Thymus (tissue), 11 donors: ENCODE data around the gene BCAR3. TPM values are rescaled to one million over a fixed set of nuclear protein-coding genes. Genes with fewer than 3 reads are reported as not detected.
"Not testable (repeated sequence)": the region's sequence is repeated elsewhere in the genome, so short reads cannot be mapped to it uniquely, and the experiment has no call there.

Experiments
- DNase-seq, 9 donors: peaks; one replicate each; pipeline ENCODE4 v3.0.0-alpha.2; 2013; ENCODE audit warnings: low spot score in 9 of 9, low read depth in 6 of 9, missing footprints in 1 of 9
- H3K27ac ChIP-seq, 2 donors: one replicate each; pipeline ENCODE4 v1.5.1; 2013; ENCODE audit warnings: control low read depth in 1 of 2, low read depth in 1 of 2, low read length in 1 of 2, mild to moderate bottlenecking in 1 of 2, moderate library complexity in 1 of 2
- H3K27me3 ChIP-seq, 2 donors: one replicate each; pipeline ENCODE4 v1.5.1; 2013; ENCODE audit warnings: low read length in 1 of 2; ENCODE audit not compliant: control insufficient read depth in 2 of 2, insufficient read depth in 1 of 2
- H3K36me3 ChIP-seq, 2 donors: one replicate each; pipeline ENCODE4 v1.5.1; 2013; ENCODE audit warnings: low read length in 1 of 2, mild to moderate bottlenecking in 1 of 2, moderate library complexity in 1 of 2; ENCODE audit not compliant: control insufficient read depth in 2 of 2, insufficient read depth in 2 of 2
- H3K4me1 ChIP-seq, 2 donors: one replicate each; pipeline ENCODE4 v1.5.1; 2013; ENCODE audit warnings: low read length in 2 of 2; ENCODE audit not compliant: control insufficient read depth in 2 of 2, insufficient read depth in 2 of 2
- H3K4me3 ChIP-seq, 2 donors: one replicate each; pipeline ENCODE4 v1.5.1; 2013; ENCODE audit warnings: low read length in 2 of 2, control low read depth in 1 of 2, mild to moderate bottlenecking in 1 of 2
- H3K9me3 ChIP-seq, 2 donors: one replicate each; pipeline ENCODE4 v1.5.1; 2013; ENCODE audit warnings: low read length in 1 of 2, mild to moderate bottlenecking in 1 of 2; ENCODE audit not compliant: control insufficient read depth in 2 of 2, insufficient read depth in 1 of 2
- WGBS: extraction: QIAGEN DNeasy Blood & Tissue Kit; methylation state at CpG from one replicate; pipeline ENCODE4 v1.1.7; 2013; 5-methylcytosine and 5-hydroxymethylcytosine counted together
- polyA plus RNA-seq: library from polyadenylated mRNA; stranded (reverse); fragments of 200-250 nt; gene quantifications from one replicate; pipeline ENCODE4 v1.2.3, GENCODE V29; 2013
- total RNA-seq: library from RNA; stranded (reverse); fragments of 120-200 nt; gene quantifications from one replicate; pipeline ENCODE4 v1.2.4, GENCODE V29; 2013
- donor health status: healthy.

BCAR3 gene
- total and polyA plus RNA-seq, 2 donors, result 7.9 to 10.5 TPM

GRCh38 chr1:93596329-93597089 is 85.1 kb downstream of the BCAR3 start:
- no peak for DNase-seq
- Histone ChIP-seq H3K27ac (no peak overlapping the region), H3K4me1 (peaks cover 0 to 28% of the 10 kb centered on the region in 2 donors)

GRCh38 chr1:93595743-93596142 is 85.9 kb downstream of the BCAR3 start:
- Histone ChIP-seq H3K4me1 (peaks cover 0 to 32% of the 10 kb centered on the region in 2 donors), H3K36me3 (no peaks in the 10 kb centered on the region), H3K27me3 (no peaks in the 10 kb centered on the region), H3K4me3 (no peak overlapping the region), H3K9me3 (no peaks in the 10 kb centered on the region), H3K27ac (no peak overlapping the region)
- 96% methylated on average over 4 of the region's 4 CpGs for WGBS
- DNase-seq, result no peak

More at GRCh38 chr1:93596329-93597089, 85.1 kb downstream of the BCAR3 start:
- 95% methylated on average over 4 of the region's 4 CpGs for WGBS
- Histone ChIP-seq H3K9me3 (no peaks in the 10 kb centered on the region), H3K4me3 (no peak overlapping the region), H3K36me3 (no peaks in the 10 kb centered on the region), H3K27me3 (no peaks in the 10 kb centered on the region)

GRCh38 chr1:93595266-93595665 is 86.4 kb downstream of the BCAR3 start:
- no peak for DNase-seq
- Histone ChIP-seq H3K4me1 (peaks cover 0 to 32% of the 10 kb centered on the region in 2 donors), H3K4me3 (no peak overlapping the region), H3K9me3 (no peaks in the 10 kb centered on the region), H3K27me3 (no peaks in the 10 kb centered on the region), H3K27ac (no peak overlapping the region), H3K36me3 (no peaks in the 10 kb centered on the region)
- WGBS, result 94% methylated on average over 2 of the region's 2 CpGs

GRCh38 chr1:93594603-93594880 is 87.1 kb downstream of the BCAR3 start:
- H3K9me3 ChIP-seq, result no peaks in the 10 kb centered on the region
- H3K4me1 ChIP-seq, result peaks cover 0 to 29% of the 10 kb centered on the region in 2 donors
- H3K27me3 ChIP-seq, result no peaks in the 10 kb centered on the region
- H3K27ac ChIP-seq, result peak overlapping the region in 1 of 2 donors; percentile 24
- H3K4me3 ChIP-seq, result no peak overlapping the region
- H3K36me3 ChIP-seq, result no peaks in the 10 kb centered on the region
- no peak for DNase-seq
- 91% methylated on average over 1 of the region's 1 CpG for WGBS

GRCh38 chr1:93593854-93594602 is 87.6 kb downstream of the BCAR3 start:
- peaks cover 0 to 26% of the 10 kb centered on the region in 2 donors for H3K4me1 ChIP-seq
- peaks cover 0 to under 1% of the 10 kb centered on the region in 2 donors for H3K36me3 ChIP-seq
- WGBS, result 95% methylated on average over 13 of the region's 13 CpGs
- H3K9me3 ChIP-seq, result no peaks in the 10 kb centered on the region
- no peak for DNase-seq
- no peak overlapping the region for H3K4me3 ChIP-seq
- peak overlapping the region in 1 of 2 donors; percentile 24 for H3K27ac ChIP-seq
- no peaks in the 10 kb centered on the region for H3K27me3 ChIP-seq

GRCh38 chr1:93592551-93592949 is 89.1 kb downstream of the BCAR3 start:
- no peak overlapping the region for H3K4me3 ChIP-seq
- H3K27ac ChIP-seq, result peak overlapping the region in 1 of 2 donors; percentile 58
- 94% methylated on average over 6 of the region's 6 CpGs for WGBS
- H3K36me3 ChIP-seq, result peaks cover 0 to 3% of the 10 kb centered on the region in 2 donors
- no peaks in the 10 kb centered on the region for H3K9me3 ChIP-seq
- no peak for DNase-seq
- H3K27me3 ChIP-seq, result no peaks in the 10 kb centered on the region
- H3K4me1 ChIP-seq, result peaks cover 0 to 17% of the 10 kb centered on the region in 2 donors

- Histone ChIP-seq H3K4me1 (peaks cover 0 to 17% of the 10 kb centered on the region in 2 donors), H3K27ac (peak overlapping the region; percentile 31 to 58), H3K36me3 (peaks cover 0 to 3% of the 10 kb centered on the region in 2 donors), H3K9me3 (no peaks in the 10 kb centered on the region), H3K4me3 (no peak overlapping the region), H3K27me3 (no peaks in the 10 kb centered on the region)
- peak in 5 of 9 donors; percentile 10 to 50 (median 10) for DNase-seq
- 11% methylated on average over 17 of the region's 17 CpGs for WGBS
These were observed 89.7 kb downstream of the BCAR3 start for GRCh38 chr1:93591676-93592550.

GRCh38 chr1:93591291-93591675 is 90.4 kb downstream of the BCAR3 start:
- not testable (repeated sequence) for H3K4me3 ChIP-seq, H3K9me3 ChIP-seq, H3K27me3 ChIP-seq, H3K36me3 ChIP-seq, DNase-seq
- WGBS, result 65% methylated on average over 3 of the region's 3 CpGs
- peaks cover 0 to 16% of the 10 kb centered on the region in 2 donors for H3K4me1 ChIP-seq
- H3K27ac ChIP-seq, result peak overlapping the region in 1 of 2 donors; percentile 31
